Urothelium cell line (cell line): Measurements from ENCODE around the gene TSPAN15.

ENCODE experiments used
- DNase-seq: peaks from one replicate; pipeline ENCODE4 v3.0.0; 2011; ENCODE audit warnings: low spot score, mixed read lengths
- FAIRE-seq: peaks from 2 replicates; lab custom pipeline; 2011; peaks lifted over from hg19 to GRCh38; lab: Jason Lieb, UNC

TSPAN15 gene

DNA sequence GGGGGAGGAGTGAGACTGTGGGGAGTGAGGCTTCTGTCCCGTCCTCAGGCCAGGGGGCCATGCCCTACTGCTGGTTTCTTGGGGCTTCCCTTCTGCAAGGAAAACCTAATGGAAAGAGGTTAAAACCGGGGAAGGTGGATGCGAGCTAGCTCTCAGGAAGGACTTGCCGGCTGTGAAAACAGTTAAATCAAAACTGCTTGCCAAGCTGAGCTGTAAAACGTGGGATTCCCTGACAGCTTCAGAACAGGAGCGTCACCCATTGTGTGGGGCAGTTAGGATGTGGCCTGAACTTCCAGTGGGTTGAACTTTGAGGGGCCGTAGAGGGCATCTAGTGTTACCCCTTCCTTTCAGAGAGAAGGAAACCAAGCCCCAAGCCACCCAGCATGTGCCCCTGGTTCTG lies 13.1 kb downstream of the TSPAN15 start:
- no peak for FAIRE-seq
- DNase-seq = no peak

DNA sequence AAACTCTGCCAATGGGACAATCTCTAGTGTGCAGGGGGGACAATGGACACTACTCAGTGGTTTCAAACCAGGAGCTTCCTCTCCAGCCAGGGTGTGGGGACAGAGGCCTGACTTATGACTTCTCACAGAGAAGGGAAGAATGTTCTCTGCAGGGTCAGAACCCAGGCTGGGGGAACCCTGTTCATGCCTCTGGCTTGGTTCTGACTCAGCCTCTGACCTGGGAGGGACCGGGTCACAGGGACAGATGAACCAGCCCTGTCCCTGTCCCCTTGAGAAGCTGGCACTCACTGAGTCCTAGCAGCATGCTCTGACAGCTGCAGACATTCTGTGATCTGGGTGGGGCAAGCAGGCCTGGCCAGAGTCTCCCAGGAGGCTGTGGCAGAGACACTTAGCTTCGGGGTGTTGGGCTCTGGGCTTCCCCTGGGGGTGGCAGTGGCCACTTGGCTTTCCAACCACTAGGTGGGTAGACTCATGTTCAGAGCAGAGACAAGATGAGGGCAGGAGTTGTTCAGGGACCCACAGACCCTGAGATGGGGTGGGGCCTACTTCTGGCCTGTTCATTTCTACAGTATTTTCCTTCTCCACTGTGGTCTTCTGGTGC lies 13.6 kb downstream of the TSPAN15 start:
- FAIRE-seq (no peak), DNase-seq (no peak)

DNA sequence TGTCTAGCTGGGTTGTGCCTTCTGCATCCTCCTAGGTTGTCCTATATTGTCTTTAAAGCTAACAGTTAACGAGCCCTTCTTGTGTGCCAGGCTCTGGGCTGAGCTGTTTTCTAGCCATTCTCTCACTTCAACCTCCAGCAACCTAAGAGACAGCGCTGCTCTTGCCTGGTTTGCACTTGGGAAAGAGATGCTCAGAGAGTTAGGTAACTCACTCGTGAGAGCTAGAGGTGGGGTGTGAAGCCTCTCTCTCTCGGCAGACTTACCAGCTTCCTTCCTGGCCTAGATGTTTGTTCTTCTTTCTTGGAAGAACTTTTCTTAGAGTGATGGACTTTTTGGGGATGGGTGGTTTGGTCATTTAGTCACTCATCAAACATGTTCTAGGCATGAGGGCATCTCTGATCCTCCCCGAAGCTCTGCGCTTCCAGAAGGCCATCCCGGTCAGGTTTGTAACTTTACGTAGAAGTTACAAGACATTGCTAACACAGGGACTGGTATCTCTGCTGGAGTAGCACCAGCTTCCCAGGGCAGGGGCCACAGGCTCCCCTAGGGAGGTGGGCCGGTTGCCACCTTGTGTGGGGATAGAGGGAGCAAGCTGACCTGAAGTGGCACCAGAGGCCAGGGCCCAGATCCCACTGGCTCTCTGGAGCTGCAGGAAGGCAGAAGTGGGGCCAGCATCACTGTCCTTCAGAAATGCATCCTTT lies 14.3 kb downstream of the TSPAN15 start:
- FAIRE-seq (no peak), DNase-seq (no peak)

- FAIRE-seq (no peak), DNase-seq (no peak)
These were observed 14.9 kb downstream of the TSPAN15 start for GRCh38 chr10:69466158-69466490.

- DNase-seq (no peak), FAIRE-seq (no peak)
These were observed 15.4 kb downstream of the TSPAN15 start for GRCh38 chr10:69466689-69467088.

DNA sequence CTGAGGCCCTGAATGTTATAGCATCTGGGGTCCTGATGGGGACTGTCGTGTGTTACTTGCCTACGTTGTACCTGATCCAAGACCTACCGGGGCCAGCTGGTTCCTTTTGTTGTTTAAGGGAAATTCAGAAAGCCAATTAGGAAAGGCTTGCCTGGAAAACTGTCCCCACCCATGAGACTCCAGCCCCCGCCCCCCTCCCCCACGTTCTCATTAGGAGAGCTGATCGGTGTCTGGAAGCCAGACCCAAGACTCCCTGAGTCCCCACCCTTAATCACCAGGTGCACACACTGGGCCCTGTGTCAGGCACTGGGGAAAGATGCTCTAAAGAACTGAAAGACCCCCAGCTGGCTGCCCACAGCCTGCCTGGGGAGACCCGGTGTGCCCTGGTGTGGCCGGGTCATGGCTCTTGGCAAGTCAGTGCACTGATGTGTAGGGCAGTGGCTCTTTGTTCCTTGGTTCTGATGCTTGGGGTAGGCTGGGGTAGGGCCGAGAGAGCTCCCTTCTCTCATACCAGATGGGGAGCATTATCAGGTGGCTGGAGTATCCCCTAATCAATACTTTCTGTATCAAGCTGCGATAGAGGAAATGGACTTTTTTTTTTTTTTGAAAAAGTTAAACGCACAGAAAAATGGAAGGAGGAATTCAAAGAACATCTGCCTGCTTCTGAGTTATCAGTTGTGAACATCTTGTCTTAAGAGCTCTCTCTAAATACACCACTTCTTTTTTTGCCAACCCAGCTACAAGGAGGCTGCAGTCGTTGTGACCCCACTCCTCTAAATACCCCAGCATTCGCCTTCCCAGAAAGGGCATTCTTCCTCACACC lies 16.9 kb downstream of the TSPAN15 start:
- no peak for FAIRE-seq
- no peak for DNase-seq

DNA sequence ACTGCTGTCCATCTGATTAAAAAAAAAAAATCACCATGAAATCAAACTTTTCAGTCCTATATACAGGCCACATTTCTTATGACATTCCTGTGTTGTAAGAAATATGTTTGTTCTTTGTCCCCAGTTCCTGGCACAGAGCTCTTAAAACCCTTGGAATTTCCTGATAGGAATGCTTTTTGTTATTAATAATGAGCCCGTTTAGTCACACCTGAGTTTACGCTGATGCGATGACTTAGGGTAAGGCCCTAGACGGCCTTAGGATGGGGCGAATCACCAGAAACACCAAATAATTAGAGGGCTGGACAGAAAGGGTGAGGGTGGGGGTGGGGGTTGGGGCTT lies 17.5 kb downstream of the TSPAN15 start:
- no peak for DNase-seq
- FAIRE-seq = no peak

DNA sequence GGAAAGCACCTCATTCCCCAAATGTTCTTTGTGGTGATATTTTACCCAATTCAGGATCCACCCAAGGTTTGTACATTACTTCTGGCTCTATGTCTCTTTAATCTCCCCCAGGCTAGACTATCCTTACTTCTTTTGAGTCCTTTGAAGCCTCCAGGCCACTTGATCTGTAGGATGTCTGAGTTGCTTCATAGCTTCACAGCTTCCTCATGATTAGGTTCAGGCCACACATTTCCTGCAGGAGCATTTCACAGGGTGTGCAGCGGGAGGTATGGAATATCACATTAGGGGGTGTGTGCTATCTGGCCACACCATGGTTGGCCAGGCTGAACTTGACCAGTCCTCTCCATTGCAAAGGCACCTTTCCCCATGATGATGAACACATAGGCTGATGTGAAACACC lies 18.7 kb downstream of the TSPAN15 start:
- DNase-seq = no peak
- no peak for FAIRE-seq

- DNase-seq (no peak), FAIRE-seq (no peak)
These were observed 19.5 kb downstream of the TSPAN15 start for GRCh38 chr10:69470463-69471384.

DNA sequence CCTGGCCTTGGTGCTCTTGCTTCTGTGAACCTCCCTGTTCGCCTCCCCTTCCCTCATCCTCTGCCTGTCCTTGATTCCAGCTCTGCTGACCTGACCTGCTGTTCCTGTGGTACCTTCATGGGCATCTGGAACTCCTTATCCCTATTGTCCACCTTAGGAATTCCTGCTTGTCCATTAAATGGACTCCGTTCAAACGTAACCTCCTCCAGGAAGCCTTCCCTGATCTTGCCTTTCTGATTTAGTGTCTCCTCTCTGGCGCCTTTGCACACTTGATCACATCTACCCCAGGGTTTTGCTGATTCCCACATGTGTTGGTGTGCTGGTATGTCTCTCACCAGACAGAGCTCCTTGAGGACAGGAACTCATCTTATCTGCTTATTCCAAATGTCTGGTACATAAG lies 20.9 kb downstream of the TSPAN15 start:
- FAIRE-seq (no peak), DNase-seq (no peak)

DNA sequence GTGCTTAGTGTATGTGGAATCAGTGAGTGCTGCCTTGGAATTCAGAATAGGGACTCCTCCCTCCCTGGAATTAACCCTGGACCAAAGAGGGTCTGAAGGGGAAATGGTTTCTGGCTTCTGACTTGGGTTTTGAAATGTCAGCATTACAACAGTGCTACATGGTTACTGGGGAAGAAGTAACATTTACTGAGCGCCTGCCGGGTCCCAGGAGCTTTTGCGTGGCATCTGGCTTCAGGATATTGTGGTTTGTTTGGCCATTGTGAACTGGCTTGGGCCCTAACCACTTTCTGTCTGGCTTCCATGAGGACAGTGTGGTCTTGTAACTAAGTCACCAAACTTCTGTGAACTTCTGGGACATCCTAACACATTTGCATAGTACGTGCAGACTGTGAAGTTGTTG lies 21.3 kb downstream of the TSPAN15 start:
- FAIRE-seq (no peak), DNase-seq (no peak)

DNA sequence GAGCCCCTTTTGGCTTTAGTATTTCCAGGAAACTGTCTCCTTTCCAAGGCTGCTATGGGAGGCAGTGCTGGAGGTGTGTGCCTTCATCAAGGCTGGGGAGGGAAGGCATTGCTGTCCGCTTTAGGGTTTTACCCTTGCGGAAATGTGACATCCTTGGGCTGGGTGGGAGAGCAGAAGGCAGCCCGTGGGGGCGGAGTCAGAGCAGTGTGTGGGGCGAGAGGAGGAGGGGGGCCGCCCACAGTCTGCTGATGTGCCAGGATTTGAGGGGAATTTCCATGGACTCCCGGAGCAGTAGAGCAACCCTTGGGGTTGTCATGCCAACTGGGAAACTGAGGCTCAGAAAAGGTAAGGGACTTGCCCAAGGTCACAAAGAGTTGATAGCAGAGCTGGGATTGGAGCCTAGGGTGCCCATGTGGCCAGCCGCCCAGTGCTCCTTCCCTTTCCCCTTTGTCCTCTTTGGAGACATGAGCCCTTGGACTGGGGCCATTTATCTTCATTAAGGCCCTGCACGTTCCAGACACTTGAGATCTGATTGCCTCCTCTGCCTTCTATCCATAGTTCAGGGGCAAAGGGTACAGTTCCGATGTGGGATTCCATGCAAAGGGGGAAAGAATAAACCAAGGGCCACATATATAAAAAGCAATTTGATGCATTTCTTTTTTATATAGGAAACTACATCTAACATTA lies 22.2 kb downstream of the TSPAN15 start:
- FAIRE-seq (no peak), DNase-seq (no peak)

DNA sequence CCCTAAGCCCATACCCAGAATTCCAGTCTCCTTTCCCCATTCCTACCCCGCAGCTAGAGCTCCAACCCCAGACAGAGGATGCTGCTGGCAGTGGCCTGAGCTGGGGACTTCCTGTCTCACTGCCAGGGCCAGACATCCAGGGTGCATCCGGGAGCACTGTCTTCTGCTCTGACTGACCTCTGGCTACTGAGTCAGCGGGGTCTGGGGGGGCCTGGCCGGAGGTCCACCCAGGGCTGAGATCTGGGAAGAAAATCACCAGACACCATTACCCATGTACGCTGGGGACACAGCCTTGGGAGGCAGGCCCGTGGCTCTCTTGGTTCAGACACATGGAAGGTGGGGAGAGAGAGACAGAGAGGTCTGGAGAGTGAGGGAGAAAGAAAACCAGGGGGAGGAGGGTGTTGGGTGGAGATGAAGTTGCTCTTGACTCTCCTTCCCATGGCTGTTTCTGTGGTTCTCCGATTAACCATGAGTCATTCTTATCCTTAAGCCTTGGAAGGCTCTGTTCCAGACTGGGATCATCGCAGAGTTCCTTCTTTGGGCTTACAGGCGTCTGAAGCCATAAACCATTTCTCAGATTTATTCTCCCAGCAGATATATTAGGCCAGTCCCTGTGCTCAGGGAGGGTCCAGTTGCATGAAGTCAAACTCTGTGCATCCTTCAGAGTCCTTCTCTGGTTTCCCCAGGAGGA lies 23.6 kb downstream of the TSPAN15 start:
- FAIRE-seq = no peak

DNA sequence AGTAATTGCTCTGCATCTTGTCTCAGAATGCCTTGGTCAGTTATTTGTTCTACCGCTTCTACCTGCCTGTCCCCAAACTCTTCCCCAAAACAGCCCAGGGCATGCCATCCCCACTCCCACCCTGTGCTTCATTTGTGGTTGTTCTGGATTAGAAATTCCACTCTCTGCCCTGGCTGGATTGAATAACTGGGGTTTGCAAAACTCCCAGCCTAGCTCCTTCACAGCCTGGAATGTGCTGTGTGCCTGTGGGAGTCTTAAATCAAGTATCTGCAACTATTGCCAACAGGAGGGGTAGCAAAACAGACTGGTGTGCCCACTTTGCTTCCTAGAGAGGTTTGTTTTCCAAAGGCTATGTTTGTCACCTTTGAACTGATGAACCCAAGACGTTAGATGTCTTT lies 24.2 kb downstream of the TSPAN15 start:
- DNase-seq = no peak
- no peak for FAIRE-seq

More for the DNA sequence above, 23.6 kb downstream of the TSPAN15 start:
- DNase-seq = peak; percentile 69

GRCh38 chr10:69477968-69478597 lies 26.8 kb downstream of the TSPAN15 start:
- DNase-seq (no peak), FAIRE-seq (no peak)

- DNase-seq (no peak), FAIRE-seq (no peak)
These were observed 28.2 kb downstream of the TSPAN15 start for GRCh38 chr10:69479240-69480067.

DNA sequence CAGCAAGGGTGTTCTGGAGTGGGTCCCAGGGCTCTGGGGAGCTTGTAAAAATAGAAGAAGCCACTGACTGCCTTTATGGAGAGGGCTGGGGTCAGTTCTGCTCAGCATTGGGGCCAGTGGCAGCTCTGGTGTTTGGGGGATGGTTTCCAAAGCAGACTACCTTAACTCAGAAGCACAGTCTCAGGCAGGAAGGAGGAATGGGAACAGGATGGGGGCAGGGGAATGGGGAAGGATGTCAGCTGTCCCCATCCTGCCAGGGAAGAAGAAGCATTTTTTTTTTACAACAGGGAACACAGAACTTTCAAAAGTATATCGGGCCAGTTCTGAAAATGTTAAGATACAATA lies 28.8 kb downstream of the TSPAN15 start:
- DNase-seq = no peak
- FAIRE-seq = no peak

DNA sequence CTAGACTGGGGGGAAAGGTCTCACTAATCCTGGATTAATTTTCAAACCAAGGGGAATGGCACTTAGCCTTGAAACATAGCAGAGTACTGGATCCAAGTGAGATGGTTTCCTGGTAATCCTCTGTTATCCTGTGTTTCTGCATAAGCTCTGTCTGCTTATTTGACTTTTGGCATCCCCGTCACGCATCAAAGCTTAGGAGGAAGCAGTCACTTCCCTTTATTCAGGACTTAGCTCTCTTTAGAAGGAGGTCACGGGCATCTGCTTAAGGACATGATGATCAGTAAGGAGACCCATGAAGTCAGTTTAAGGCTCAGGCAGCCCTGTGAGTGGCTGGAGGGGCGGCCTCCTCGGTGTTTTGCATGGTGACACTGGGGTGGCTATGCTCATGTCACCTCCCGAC lies 30.0 kb downstream of the TSPAN15 start:
- FAIRE-seq = no peak

More for the DNA sequence above, 30.0 kb downstream of the TSPAN15 start:
- no peak for DNase-seq
